Measurements from ENCODE around the gene FEZF1.

- no peak for TF ChIP-seq CTCF (IDR thresholded peaks at IDR 0.05; ENCODE audit: insufficient read depth, low read length, poor library complexity, severe bottlenecking)
- TF ChIP-seq EZH2phosphoT487 (conservative IDR thresholded peaks at IDR 0.05; ENCODE audit: low read length) = no peak
These were observed 7.3 kb upstream of the FEZF1 start for GRCh38 chr7:122311734-122312450.
